Thyroid gland (tissue), 4 donors: Measurements from ENCODE around the gene FANCF.

ENCODE experiments used
- POLR2A ChIP-seq, 2 donors: fragments of 450-650 bp; IDR thresholded peaks; one replicate each; pipeline ENCODE4 v1.6.1; 2017; ENCODE audit warnings: antibody characterized with exemption in 2 of 2, mild to moderate bottlenecking in 2 of 2, moderate library complexity in 1 of 2
- TF ChIP-seq, protein P1 (sequence below), 6 experiments: fragments of 200-600 bp in 3 of 6; fragments of 450-650 bp in 3 of 6; sonication (generic) in 3 of 6; IDR thresholded peaks; one replicate each; pipeline ENCODE4 v1.5.1; 2016 to 2019; ENCODE audit warnings: antibody characterized with exemption in 6 of 6, mild to moderate bottlenecking in 2 of 6, inconsistent platforms in 1 of 6, moderate library complexity in 1 of 6

DNA sequence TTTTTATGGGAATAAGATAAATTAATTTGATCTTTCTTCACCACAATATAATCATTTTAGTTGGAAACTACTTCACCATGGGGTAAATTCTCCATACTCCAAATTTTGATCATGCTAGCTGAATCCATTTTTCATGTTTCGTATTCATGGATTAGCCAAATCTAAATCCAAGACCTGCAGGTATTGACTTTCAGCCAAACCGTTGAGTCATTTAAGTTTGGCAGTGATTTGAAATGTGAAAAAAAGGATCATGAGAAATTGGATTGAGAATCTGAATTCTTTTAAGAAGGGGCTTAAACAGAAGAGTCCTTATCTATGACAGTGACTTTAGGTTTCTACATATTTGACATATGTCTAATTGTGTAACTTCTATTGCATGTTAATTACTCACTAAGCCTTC is 46.1 kb upstream of the FANCF start:
- TF ChIP-seq, protein P1, sequence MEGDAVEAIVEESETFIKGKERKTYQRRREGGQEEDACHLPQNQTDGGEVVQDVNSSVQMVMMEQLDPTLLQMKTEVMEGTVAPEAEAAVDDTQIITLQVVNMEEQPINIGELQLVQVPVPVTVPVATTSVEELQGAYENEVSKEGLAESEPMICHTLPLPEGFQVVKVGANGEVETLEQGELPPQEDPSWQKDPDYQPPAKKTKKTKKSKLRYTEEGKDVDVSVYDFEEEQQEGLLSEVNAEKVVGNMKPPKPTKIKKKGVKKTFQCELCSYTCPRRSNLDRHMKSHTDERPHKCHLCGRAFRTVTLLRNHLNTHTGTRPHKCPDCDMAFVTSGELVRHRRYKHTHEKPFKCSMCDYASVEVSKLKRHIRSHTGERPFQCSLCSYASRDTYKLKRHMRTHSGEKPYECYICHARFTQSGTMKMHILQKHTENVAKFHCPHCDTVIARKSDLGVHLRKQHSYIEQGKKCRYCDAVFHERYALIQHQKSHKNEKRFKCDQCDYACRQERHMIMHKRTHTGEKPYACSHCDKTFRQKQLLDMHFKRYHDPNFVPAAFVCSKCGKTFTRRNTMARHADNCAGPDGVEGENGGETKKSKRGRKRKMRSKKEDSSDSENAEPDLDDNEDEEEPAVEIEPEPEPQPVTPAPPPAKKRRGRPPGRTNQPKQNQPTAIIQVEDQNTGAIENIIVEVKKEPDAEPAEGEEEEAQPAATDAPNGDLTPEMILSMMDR (IDR thresholded peaks at IDR 0.05): no peak
- TF ChIP-seq POLR2A (IDR thresholded peaks at IDR 0.05): no peak
